ENCODE measurements around the gene SMAP2.
A peak's percentile ranks its signal among the peaks of the same experiment; 100 is the strongest.

SMAP2 gene

DNA sequence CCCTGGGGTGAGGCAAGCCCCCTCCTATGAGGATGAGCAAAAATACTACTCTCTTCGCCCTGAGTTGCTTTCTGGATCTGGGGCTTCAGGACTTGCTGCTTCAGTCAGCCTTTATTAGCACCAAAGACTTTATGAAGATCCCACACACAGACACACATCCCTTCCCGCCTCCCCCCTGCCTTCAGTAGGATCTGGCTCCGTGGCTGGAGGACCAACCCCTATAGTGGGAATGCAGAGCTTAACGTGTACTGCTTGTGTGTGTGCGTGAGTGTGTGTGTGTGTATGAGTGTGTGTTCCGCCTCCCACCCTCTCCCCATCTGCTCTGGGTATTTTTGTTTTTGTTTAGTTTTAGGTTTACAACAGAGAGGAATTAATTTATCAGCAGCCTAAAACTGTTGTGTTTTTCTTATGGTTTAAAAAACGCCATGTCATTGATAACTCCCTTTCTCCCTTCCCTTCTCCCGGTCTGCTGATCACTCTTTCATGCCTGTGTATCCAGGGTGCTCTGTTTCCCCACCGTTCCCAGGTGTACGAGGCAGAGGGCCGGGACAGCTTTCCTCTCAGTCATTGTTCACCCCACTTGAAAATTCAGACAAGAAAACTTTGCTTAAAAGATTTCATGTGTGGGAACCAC lies 49.2 kb downstream of the SMAP2 start:
- DNase-seq: no peak

- DNase-seq: no peak
Measured at GRCh38 chr1:40423264-40423642, 49.7 kb downstream of the SMAP2 start.

GRCh38 chr1:40423951-40424618 lies 50.6 kb downstream of the SMAP2 start:
- DNase-seq: no peak

DNA sequence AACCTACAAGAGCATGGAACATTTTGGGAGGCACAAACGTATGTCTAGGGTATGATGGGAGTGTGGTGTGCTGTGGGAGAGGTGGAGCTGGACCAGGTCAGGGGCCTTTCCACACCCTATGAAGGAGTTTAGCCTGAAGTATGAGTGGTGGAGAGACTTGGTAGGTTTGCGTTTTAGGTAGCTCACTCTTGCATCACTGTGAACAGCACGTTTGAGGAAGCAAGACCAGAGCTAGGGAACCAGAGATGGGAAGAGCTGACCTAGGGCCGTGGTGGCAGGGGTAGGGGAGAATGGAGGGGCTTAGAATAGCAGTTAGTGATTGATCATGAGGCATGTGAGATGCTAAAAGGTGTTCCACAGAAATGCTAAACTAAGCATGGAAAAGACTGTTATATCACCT lies 51.7 kb downstream of the SMAP2 start:
- no peak for DNase-seq

DNA sequence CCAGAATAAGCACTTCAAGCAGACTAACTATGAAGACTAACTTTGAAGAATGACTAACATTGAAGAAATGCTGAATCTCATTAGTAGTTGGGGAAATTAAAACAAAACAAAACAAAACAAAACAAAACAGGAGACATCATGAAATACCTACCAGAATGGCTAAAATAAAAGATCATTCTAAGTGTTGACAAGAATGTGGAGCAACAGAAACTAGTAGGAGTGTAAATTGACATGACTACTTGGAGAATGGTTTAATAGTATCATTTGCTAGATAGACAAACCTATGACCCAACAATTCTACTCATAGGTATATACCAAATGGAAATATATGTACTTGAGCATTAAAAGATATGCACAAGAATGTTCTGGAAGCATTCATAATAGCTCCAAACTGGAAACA lies 57.9 kb downstream of the SMAP2 start:
- no peak for DNase-seq

DNA sequence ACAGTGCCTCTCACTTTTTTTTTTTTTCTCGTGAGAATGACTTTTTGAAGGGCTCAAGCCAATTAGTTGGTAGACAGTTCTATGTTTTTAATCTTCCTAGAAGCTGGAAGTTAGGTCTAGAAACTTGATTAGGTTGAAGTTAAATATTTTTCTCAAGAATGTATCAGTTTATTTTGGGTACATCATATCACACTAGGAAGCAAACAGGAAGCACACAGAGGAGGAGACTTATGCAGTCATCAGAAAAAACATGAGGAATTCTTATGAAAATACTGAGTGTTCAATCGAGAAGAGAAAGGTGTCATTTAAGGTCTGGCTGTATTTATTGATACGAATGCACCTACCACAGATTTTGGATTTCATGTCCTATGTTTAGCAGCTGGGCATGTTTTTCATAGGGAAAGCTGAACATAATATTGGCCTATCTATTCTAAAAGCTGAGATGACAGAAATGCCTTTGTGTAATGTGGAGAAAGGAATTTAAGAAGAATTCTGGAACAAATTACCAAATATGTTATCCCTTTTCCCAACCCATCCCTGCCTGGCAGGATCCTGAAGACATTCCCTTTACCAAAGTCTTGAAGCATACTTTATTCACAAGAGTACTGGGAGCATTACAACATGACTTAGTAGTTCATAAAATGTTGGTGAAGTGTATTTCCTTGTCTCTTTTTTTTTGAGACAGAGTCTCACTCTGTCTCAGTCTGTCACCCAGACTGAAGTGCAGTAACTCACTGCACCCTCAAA lies 59.3 kb downstream of the SMAP2 start:
- peak; percentile 13 for DNase-seq

GRCh38 chr1:40435471-40435870 lies 61.9 kb downstream of the SMAP2 start:
- DNase-seq: no peak

DNA sequence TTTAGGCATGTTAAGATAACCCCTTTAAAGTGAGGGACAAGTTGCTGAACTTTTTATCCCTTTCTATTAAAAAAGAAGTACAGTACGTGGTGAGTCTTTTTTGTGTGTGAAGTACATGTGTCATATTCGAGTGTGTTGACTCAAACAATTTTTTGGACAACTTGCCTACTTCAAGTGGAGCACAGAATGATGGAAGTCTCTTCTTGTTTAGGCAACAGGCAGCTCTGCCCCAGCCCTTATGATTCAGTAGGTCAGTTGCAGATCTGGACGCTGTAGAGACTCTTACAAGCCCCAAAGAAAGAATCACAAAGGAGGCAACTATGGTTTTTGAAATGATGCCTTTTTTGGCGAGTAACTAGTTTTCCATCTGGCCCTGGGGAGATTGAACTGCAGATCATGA lies 62.3 kb downstream of the SMAP2 start:
- DNase-seq: no peak

DNA sequence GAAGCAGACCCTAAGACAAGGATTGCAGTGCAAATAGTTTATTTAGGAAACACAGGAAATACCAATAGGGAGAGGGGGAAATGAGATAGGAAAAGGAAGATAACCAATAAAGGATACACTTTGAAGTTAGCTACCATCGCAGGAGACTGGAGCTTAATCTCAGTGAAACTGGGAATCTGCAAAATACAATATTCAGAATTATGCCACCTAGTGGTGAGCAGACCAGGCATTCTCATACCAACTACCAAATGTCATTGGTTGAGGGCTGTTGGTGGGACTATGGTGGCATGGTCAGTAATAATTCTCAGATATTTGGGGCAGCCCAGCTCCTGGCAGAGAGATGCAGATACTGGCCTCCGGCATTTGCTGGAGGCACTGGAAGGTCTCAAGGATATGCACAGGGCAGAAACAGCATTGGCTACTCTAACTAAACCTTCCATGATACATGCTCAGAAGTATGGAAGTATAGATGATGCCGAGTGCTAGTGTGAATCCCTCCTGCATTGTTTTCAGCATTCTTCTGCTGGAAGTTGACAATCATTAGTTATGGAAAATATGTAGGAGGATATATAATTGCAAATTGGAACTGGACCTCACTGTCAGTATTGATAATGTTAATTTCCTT lies 65.0 kb downstream of the SMAP2 start:
- no peak for DNase-seq

DNA sequence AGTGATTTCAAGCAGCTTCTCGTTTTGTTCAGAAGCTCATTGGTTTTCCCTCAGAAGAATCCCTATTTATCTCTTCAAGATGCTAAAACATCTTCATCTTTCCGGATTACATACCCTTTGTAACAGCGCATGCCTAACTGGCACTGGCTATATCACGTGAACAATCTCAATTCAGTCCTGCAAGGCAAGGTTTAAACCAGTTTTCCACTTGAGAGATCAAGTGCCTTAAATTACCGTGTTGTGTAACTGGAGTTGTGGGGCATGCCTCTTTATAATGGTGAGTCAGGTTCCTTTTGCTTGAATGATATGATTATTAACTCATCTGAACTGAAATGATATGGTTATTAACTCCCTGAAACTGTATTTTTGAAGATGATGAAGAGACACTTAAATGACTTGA lies 65.7 kb downstream of the SMAP2 start:
- DNase-seq: no peak

- peak; percentile 93 for DNase-seq
Measured at GRCh38 chr1:40449684-40450494, 76.4 kb downstream of the SMAP2 start, which contains the start of gene ZFP69B. Gene ZFP69B, plus strand, starts transcription at chr1:40450476. Its CDS starts 486 bp downstream, at chr1:40450962.

GRCh38 chr1:40450495-40451237 lies 77.1 kb downstream of the SMAP2 start:
- peak; percentile 64 for DNase-seq

- no peak for DNase-seq
Measured at GRCh38 chr1:40451238-40451585, 77.7 kb downstream of the SMAP2 start.

DNA sequence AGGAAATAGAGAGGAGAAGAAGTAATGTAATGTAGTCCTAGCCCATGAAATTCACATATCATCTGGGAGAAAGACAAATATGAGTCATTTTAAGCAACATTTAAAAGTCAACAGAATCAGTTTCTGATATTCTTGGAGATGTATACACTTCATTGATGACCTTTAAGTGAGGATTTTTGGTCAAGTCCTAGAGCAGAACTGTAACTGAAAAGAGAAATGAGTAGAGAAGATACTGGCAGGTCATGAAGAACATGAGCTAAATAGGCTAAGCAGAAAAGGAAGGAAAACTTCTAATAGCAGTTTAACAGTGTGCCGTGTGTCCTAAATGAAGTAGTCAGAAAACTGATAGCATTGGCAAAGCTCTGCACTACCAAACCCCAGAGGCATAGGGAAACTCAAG lies 81.3 kb downstream of the SMAP2 start:
- no peak for DNase-seq

DNA sequence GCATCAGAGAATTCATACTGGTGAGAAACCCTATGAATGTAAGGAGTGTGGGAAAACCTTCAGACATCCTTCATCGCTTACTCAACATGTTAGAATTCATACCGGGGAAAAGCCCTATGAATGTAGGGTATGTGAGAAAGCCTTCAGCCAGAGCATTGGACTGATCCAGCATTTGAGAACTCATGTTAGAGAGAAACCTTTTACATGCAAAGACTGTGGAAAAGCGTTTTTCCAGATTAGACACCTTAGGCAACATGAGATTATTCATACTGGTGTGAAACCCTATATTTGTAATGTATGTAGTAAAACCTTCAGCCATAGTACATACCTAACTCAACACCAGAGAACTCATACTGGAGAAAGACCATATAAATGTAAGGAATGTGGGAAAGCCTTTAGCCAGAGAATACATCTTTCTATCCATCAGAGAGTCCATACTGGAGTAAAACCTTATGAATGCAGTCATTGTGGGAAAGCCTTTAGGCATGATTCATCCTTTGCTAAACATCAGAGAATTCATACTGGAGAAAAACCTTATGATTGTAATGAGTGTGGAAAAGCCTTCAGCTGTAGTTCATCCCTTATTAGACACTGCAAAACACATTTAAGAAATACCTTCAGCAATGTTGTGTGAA lies 89.5 kb downstream of the SMAP2 start:
- DNase-seq: no peak

GRCh38 chr1:40469327-40469726 lies 95.8 kb downstream of the SMAP2 start:
- no peak for DNase-seq

Data from fibroblast of skin of abdomen (primary cell).